Measurements from ENCODE around the gene ZNF512B. TPM values are rescaled to one million over a fixed set of nuclear protein-coding genes. Genes with fewer than 3 reads are reported as not detected.
A peak's percentile ranks its signal among the peaks of the same experiment; 100 is the strongest.

ZNF512B gene
- total and polyA plus RNA-seq, 4 donors: 8.7 to 18.9 (median 11.8) TPM

DNA sequence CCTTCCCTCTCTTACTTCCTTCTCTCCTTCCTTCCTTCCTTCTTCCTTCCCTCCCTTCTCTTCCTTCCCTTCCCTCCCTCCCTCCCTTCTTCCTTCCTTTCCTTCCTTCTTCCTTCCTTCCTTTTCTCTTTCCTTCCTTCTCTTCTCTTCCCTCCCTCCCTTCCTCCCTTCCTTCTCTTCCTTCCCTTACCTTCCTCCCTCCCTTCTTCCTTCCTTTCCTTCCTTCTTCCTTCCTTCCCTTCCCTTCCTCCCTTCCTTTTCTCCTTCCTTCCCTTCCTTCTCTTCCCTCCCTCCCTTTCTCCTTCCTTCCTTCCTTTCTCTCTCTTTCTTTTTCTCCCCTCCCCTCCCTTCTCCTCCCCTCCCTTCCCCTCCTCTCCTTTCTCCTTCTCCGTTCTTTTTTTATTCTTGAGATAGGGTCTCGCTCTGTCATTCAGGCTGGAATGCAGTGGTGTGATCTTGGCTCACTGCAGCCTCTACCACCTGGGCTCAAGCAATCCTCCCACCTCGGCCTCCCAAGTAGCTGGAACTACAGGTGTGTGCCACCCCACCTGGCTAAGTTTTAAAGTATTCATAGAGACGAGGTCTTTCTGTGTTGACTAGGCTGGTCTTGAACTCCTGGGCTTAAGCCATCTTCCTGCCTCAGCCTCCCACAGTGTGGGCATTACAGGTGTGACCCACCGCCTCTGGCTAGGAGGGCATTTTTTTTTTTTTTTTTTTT lies 1.1 kb upstream of the ZNF512B start:
- Histone ChIP-seq H3K36me3 (ENCODE audit: control insufficient read depth in 4 of 4, insufficient read depth in 4 of 4, low read length in 4 of 4) (peaks cover 0 to 26% (median 16%) of the 10 kb centered on the region in 4 donors), H3K4me1 (ENCODE audit: control insufficient read depth in 5 of 5, insufficient read depth in 5 of 5, low read length in 5 of 5) (peaks cover 0 to 11% (median 5%) of the 10 kb centered on the region in 5 donors), H3K27me3 (ENCODE audit: control insufficient read depth in 3 of 3, insufficient read depth in 3 of 3, low read length in 2 of 3) (no peaks in the 10 kb centered on the region), H3K9me3 (ENCODE audit: control insufficient read depth in 4 of 4, insufficient read depth in 3 of 4, low read length in 3 of 4) (peaks cover 0 to 8% (median 0%) of the 10 kb centered on the region in 4 donors), H3K27ac (ENCODE audit: low read depth in 1 of 2, low read length in 1 of 2) (no peak overlapping the region), H3K4me3 (no peak overlapping the region), H3K9ac (ENCODE audit: insufficient read depth in 1 of 2, low read length in 2 of 2) (no peak overlapping the region)
- WGBS, 2 donors: 88 to 92% methylated on average over 5 of the region's 5 CpGs
- DNase-seq (no peak), ATAC-seq (ENCODE audit: insufficient read depth, low FRiP score) (no peak)
- no peak for TF ChIP-seq CTCF (IDR thresholded peaks at IDR 0.05; ENCODE audit: control extremely low read depth, extremely low read depth)

DNA sequence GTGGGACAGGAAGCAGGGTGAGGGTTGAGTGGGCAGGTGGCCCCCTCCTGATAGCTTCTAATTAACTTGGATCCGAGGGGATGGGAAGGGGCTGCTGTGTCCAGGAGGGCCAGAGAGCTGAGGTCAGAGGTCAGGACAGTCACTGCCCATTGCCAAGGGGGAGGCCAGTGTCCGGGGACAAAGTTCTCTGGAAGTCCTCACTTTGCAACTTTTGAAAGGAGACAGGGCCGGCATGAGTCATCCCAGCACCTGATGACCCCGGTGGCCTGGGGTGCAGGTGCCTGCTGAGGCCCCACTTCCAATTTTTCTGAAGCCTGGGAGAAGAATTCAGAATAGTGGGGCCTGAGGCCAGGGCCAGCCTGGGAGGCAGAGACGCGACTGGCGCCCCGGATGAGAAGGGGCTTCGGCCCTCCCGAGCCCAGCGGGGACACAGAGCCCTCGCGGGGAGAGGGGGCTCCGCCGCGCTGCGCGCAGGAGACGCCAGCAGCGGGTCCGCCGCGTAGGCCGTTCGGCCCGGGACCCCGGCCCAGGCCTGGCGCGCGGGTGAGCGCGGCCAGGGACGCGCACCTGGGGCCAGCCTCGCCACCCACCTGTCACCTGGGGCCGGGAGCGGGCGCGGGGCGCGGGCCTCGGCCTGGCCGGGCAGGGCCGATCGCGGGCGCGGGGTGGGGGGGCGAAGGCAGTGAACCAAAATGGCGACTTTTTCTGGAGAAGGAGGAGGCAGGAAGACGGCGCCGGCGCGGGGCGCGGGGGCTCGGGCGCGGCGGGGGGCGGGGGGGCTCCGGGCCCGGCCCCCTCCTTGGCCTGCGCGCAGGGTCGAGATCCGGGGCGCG lies 586 bp downstream of the ZNF512B start:
- WGBS, 2 donors: 0 to 1% methylated on average over 38 to 70 of the region's 70 CpGs
- no peak for ATAC-seq (ENCODE audit: insufficient read depth, low FRiP score)
- H3K27ac ChIP-seq (ENCODE audit: low read depth in 1 of 2, low read length in 1 of 2): peak overlapping the region; percentile 56 to 68

DNA sequence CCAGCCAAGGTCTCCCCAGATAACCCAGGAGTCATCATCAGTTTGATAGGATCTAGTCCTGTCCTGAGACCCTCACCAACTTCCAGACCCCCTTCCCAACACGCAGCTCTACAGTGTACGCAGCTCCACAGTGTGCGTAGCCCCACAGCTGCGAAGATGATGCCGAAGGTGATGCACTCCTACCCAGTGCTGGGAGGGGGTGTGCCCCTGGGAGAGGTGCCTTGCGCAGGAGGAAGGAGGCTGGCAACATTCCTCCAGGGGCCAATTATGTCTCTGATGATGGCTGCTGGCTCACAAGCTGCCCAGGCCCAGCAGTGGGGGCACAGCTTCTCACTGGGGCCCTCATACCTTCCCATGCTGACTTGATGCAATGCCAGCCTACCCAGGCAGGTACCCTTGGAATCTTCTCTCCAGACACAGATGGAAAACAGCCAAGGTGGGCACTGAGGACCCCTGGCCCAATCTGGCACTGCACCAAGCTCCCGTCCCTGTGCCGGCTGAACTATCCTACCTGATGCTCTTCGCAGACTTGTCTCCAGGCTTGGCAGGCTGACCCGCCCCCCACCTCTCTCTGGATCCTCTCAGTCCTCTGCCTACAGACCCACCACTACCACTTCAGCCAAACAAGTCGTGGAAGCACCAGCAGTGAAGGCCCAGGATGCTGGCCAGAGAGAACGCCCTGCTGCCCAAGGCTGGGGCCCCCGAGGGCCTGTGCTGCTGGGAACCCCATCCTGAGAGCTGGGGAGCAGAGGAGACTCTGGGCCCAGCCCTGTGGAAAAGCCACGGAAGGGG lies 1.4 kb downstream of the ZNF512B start:
- ATAC-seq (ENCODE audit: insufficient read depth, low FRiP score): no peak
- peak overlapping the region; percentile 62 for H3K4me3 ChIP-seq
- 74 to 81% methylated on average over 14 of the region's 14 CpGs for WGBS, 2 donors
- TF ChIP-seq CTCF (IDR thresholded peaks at IDR 0.05; ENCODE audit: control extremely low read depth, extremely low read depth): no peak
- peak overlapping the region in 1 of 2 donors; percentile 55 for H3K9ac ChIP-seq (ENCODE audit: insufficient read depth in 1 of 2, low read length in 2 of 2)
- peaks cover 0 to 11% (median 4%) of the 10 kb centered on the region in 5 donors for H3K4me1 ChIP-seq (ENCODE audit: control insufficient read depth in 5 of 5, insufficient read depth in 5 of 5, low read length in 5 of 5)
- DNase-seq: peak in 1 of 3 donors; percentile 11
- H3K27me3 ChIP-seq (ENCODE audit: control insufficient read depth in 3 of 3, insufficient read depth in 3 of 3, low read length in 2 of 3): no peaks in the 10 kb centered on the region
- H3K36me3 ChIP-seq (ENCODE audit: control insufficient read depth in 4 of 4, insufficient read depth in 4 of 4, low read length in 4 of 4): peaks cover 0 to 40% (median 22%) of the 10 kb centered on the region in 4 donors
- peaks cover 0 to 8% (median 0%) of the 10 kb centered on the region in 4 donors for H3K9me3 ChIP-seq (ENCODE audit: control insufficient read depth in 4 of 4, insufficient read depth in 3 of 4, low read length in 3 of 4)
- H3K27ac ChIP-seq (ENCODE audit: low read depth in 1 of 2, low read length in 1 of 2): peak overlapping the region in 1 of 2 donors; percentile 56

More for the DNA sequence above, 586 bp downstream of the ZNF512B start:
- Histone ChIP-seq H3K36me3 (ENCODE audit: control insufficient read depth in 4 of 4, insufficient read depth in 4 of 4, low read length in 4 of 4) (peaks cover 0 to 32% (median 18%) of the 10 kb centered on the region in 4 donors), H3K4me1 (ENCODE audit: control insufficient read depth in 5 of 5, insufficient read depth in 5 of 5, low read length in 5 of 5) (peaks cover 0 to 11% (median 5%) of the 10 kb centered on the region in 5 donors), H3K9ac (ENCODE audit: insufficient read depth in 1 of 2, low read length in 2 of 2) (peak overlapping the region; percentile 11 to 55), H3K9me3 (ENCODE audit: control insufficient read depth in 4 of 4, insufficient read depth in 3 of 4, low read length in 3 of 4) (peaks cover 0 to 8% (median 0%) of the 10 kb centered on the region in 4 donors), H3K4me3 (peak overlapping the region; percentile 62), H3K27me3 (ENCODE audit: control insufficient read depth in 3 of 3, insufficient read depth in 3 of 3, low read length in 2 of 3) (no peaks in the 10 kb centered on the region)
- TF ChIP-seq CTCF (IDR thresholded peaks at IDR 0.05; ENCODE audit: control extremely low read depth, extremely low read depth): no peak
- peak in 2 of 3 donors; percentile 39 to 53 for DNase-seq
